HepG2 (cell line): Measurements from ENCODE around the gene TNFSF8. TPM values are rescaled to one million over a fixed set of nuclear protein-coding genes. Genes with fewer than 3 reads are reported as not detected.

Experiments
- ATAC-seq: fragments of 200-7000 bp; cut with Tn5 transposase; 3 replicates; pipeline ENCODE4 v1.9.1; 2020; ENCODE audit warnings: mild to moderate bottlenecking, moderate library complexity
- BruUV-seq: library from RNA; stranded (reverse); fragments of 400-500 nt; replicated peaks from 2 replicates; lab custom pipeline; 2021; lab: Mats Ljungman, UMichigan
- CTCF ChIA-PET: fragments of 300-600 bp; formaldehyde crosslinking; extraction: SDS; loops from one replicate; lab custom pipeline; 2021; ENCODE audit warnings: low total read pairs, inconsistent platforms, low intra/inter-chr PET ratio; lab: Yijun Ruan, JAX
- POLR2A ChIA-PET: fragments of 350-600 bp; sonication (Branson Sonifier 250); formaldehyde crosslinking; loops from one replicate; lab custom pipeline; 2020; ENCODE audit warnings: antibody characterized with exemption, inconsistent platforms; lab: Yijun Ruan, JAX
- DNase-seq: peaks from one replicate; pipeline ENCODE4 v3.0.0-alpha.2; 2015; ENCODE audit warnings: low spot score
- FAIRE-seq: peaks from 3 replicates; lab custom pipeline; 2011; peaks lifted over from hg19 to GRCh38; lab: Jason Lieb, UNC
- H2AFZ ChIP-seq: one replicate; pipeline ENCODE4 v1.6.1; 2011; ENCODE audit warnings: low read length, inconsistent platforms
- H3K27ac ChIP-seq: fragments of 300-600 bp; 3 replicates; pipeline ENCODE4 v1.8.0; 2011; ENCODE audit warnings: mixed run types, mild to moderate bottlenecking, mixed read lengths, low read length, inconsistent platforms; ENCODE audit not compliant: insufficient read depth; ENCODE audit errors: extremely low read length
- H3K27me3 ChIP-seq, 2 experiments: fragments of 200-600 bp in 1 of 2; 2 replicates in 1 of 2; 3 replicates in 1 of 2; pipeline versions ENCODE4 v1.6.0 to v1.8.0; 2011; ENCODE audit warnings: low read length in 2 of 2, mild to moderate bottlenecking in 2 of 2, moderate library complexity in 2 of 2, inconsistent platforms in 1 of 2; ENCODE audit not compliant: insufficient read depth in 2 of 2, control insufficient read depth in 1 of 2
- H3K36me3 ChIP-seq, 2 experiments: fragments of 200-600 bp in 1 of 2; replicated peaks in 1 of 2; 2 replicates in 1 of 2; 3 replicates in 1 of 2; pipeline versions ENCODE4 v1.5.1 to v1.8.0; 2011; ENCODE audit warnings: low read length in 2 of 2, inconsistent platforms in 1 of 2; ENCODE audit not compliant: insufficient read depth in 2 of 2, control insufficient read depth in 1 of 2
- H3K4me1 ChIP-seq: 2 replicates; pipeline ENCODE4 v1.5.1; 2012; ENCODE audit warnings: low read length, inconsistent platforms; ENCODE audit not compliant: insufficient read depth
- H3K4me2 ChIP-seq: 2 replicates; pipeline ENCODE4 v1.6.0; 2011; ENCODE audit warnings: low read depth, low read length, inconsistent platforms
- H3K4me3 ChIP-seq, 3 experiments: fragments of 200-600 bp in 1 of 3; sonication (generic), shearing (Covaris generic) in 1 of 3; replicated peaks in 1 of 3; 2 replicates each; pipeline ENCODE4 v1.5.1; 2011 to 2016; ENCODE audit warnings: low read length in 3 of 3, inconsistent platforms in 2 of 3, low read depth in 2 of 3, mild to moderate bottlenecking in 2 of 3, control low read depth in 1 of 3, mixed read lengths in 1 of 3; ENCODE audit not compliant: insufficient read depth in 1 of 3
- H3K79me2 ChIP-seq: one replicate; pipeline ENCODE4 v1.6.1; 2011; ENCODE audit warnings: low read length, inconsistent platforms; ENCODE audit not compliant: insufficient read depth
- H3K9ac ChIP-seq: 2 replicates; pipeline ENCODE4 v1.6.0; 2011; ENCODE audit warnings: mild to moderate bottlenecking, low read depth, low read length, inconsistent platforms; ENCODE audit not compliant: insufficient read depth
- H3K9me3 ChIP-seq: 2 replicates; pipeline ENCODE4 v1.5.1; 2012; ENCODE audit warnings: mild to moderate bottlenecking, low read length
- H4K20me1 ChIP-seq: 2 replicates; pipeline ENCODE4 v1.6.0; 2011; ENCODE audit warnings: inconsistent platforms, mild to moderate bottlenecking, low read length, moderate library complexity; ENCODE audit not compliant: insufficient read depth
- ATF2 ChIP-seq: sonication (generic); formaldehyde crosslinking; IDR thresholded peaks from 2 replicates; pipeline ENCODE4 v1.4.0; 2020; ENCODE audit warnings: missing genetic modification reagents
- CBX1 ChIP-seq: IDR thresholded peaks from one replicate; pipeline ENCODE4 v1.6.1; 2016; ENCODE audit warnings: antibody characterized with exemption, low read depth
- HNF4A ChIP-seq: sonication (generic); formaldehyde crosslinking; IDR thresholded peaks from 2 replicates; pipeline ENCODE4 v1.4.0; 2020; ENCODE audit warnings: missing genetic modification reagents
- KLF9 ChIP-seq: IDR thresholded peaks from 2 replicates; pipeline ENCODE4 v1.6.1; 2016; ENCODE audit warnings: low read depth
- SMC3 ChIP-seq: IDR thresholded peaks from 2 replicates; pipeline ENCODE4 v1.6.1; 2011; ENCODE audit warnings: low read length, improper control_type of control experiment
- ZBTB38 ChIP-seq: sonication (generic); formaldehyde crosslinking; IDR thresholded peaks from 2 replicates; pipeline ENCODE4 v1.5.1; 2020; ENCODE audit warnings: mild to moderate bottlenecking, missing genetic modification reagents
- ZFP36L1 ChIP-seq: sonication (generic); formaldehyde crosslinking; IDR thresholded peaks from 2 replicates; pipeline ENCODE4 v1.8.0; 2022; ENCODE audit warnings: mild to moderate bottlenecking, missing genetic modification reagents, moderate library complexity
- ZNF24 ChIP-seq: fragments of 450-650 bp; IDR thresholded peaks from 2 replicates; pipeline ENCODE4 v1.6.1; 2017; ENCODE audit warnings: antibody characterized with exemption, mild to moderate bottlenecking
- ZNF484 ChIP-seq: sonication (generic); formaldehyde crosslinking; IDR thresholded peaks from 2 replicates; pipeline ENCODE4 v1.5.1; 2020; ENCODE audit warnings: mild to moderate bottlenecking, low read depth, missing genetic modification reagents, borderline replicate concordance
- WGBS: methylation state at CpG from one replicate; pipeline ENCODE4 v1.1.6; 2017; ENCODE audit warnings: low lambda C conversion rate; 5-methylcytosine and 5-hydroxymethylcytosine counted together
- in situ Hi-C: cut with HindIII; loops from 2 replicates; pipeline ENCODE4 v1.10.0; 2017; ENCODE audit warnings: low pct_unique_long_range_greater_than_20kb; ENCODE audit not compliant: extremely low pct_ligation_motif_present
- intact Hi-C: fragments of 100-400 bp; cut with micrococcal nuclease; formaldehyde crosslinking; loops from one replicate; pipeline ENCODE4 v1.10.0; 2022; ENCODE audit not compliant: unreplicated experiment
- polyA plus RNA-seq, 8 experiments: library from polyadenylated mRNA; depleted of rRNA in 3 of 8; stranded (reverse) in 7 of 8; unstranded in 1 of 8; fragments of >200 nt; fragmentation: Illumina TruSeq in 4 of 8; extraction: Trizol in 4 of 8; gene quantifications; 2 replicates each; pipeline versions ENCODE4 v1.2.1 to v1.2.3, GENCODE V29; 2011 to 2016; ENCODE audit warnings: low read depth in 4 of 8, missing spikeins in 1 of 8, mixed read lengths in 1 of 8; ENCODE audit not compliant: insufficient read depth in 1 of 8
- total RNA-seq, 5 experiments: library from RNA; depleted of rRNA; stranded (reverse); fragments of >200 nt; fragmentation: Illumina TruSeq; extraction: Trizol; gene quantifications; 2 replicates each; pipeline ENCODE4 v1.2.3, GENCODE V29; 2016; ENCODE audit warnings: low read depth in 1 of 5

The TNFSF8 gene
- total and polyA plus RNA-seq, 2 of the 13 experiments (the other 11 are each of a cell fraction or from before 2014, with no cell fraction given): not detected

DNA sequence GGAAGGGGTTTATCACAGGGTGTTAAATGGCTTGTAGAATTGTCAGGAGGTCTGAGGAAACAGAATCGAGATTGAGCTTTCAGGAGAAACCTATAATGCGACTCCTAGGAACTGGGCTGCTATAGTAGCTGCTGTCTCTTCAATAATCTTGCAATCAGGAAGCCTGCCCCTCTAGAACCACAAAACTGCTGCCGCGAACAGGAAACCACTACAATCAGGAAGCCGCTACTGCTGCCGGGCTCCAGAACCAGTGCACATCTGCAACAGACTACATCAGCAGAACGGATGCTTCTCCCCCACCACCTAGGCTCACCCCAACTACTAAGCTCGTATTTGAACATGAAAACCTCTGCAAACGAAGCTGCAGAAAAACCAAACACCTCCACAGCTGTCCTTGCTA is 31.6 kb downstream of the TNFSF8 start:
- Histone ChIP-seq H3K9ac (no peak overlapping the region), H3K4me2 (no peak overlapping the region), H3K9me3 (no peaks in the 10 kb centered on the region), H3K79me2 (no peaks in the 10 kb centered on the region), H3K27ac (no peak overlapping the region), H4K20me1 (no peaks in the 10 kb centered on the region), H3K4me1 (peaks cover 24% of the 10 kb centered on the region), H3K36me3 (no peaks in the 10 kb centered on the region), H2AFZ (no peak overlapping the region), H3K4me3 (no peak overlapping the region), H3K27me3 (no peaks in the 10 kb centered on the region)
- BruUV-seq: no TSS peak
- ChIA-PET CTCF (no interaction called here), POLR2A (interaction anchor here (1.5 kb wide), 1 partner anchor 9 kb away, joined by 3 read pairs; no protein-coding TSS in a partner anchor)
- ATAC-seq (no peak), FAIRE-seq (no peak), DNase-seq (no peak)
- in situ Hi-C loops (no loop called here), intact Hi-C loops (no loop called here)
- 48% methylated on average over 5 of the region's 9 CpGs for WGBS
- TF ChIP-seq ZFP36L1 (CRISPR knock-in tag): no peak
- no peak for TF ChIP-seq HNF4A (CRISPR knock-in tag)
- TF ChIP-seq SMC3: no peak
- no peak for TF ChIP-seq ATF2 (CRISPR knock-in tag)
- no peak for TF ChIP-seq ZBTB38
- no peak for TF ChIP-seq ZNF484

DNA sequence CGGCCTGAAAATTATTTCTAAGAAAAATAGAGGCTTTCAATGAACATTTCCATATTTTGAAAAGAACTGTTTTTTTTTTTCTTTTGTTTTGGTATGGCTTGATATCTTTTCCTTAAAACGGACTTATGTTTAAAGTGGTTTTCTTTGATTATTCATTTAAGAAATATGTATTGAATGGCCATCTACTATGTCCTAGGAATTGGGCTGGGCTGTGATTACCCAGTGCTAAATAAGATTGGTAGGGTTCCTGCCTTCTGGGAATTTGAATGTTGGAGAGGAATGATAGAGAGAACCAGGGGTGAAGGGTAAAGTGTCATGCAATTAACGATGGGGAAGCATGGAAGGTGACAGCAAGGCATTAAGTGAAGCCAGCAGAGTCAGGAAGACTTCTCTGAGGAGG is 33.2 kb downstream of the TNFSF8 start:
- H4K20me1 ChIP-seq: no peaks in the 10 kb centered on the region
- in situ Hi-C loops (no loop called here), intact Hi-C loops (no loop called here)
- peaks cover 26% of the 10 kb centered on the region for H3K4me1 ChIP-seq
- no TSS peak for BruUV-seq
- FAIRE-seq (no peak), ATAC-seq (no peak), DNase-seq (no peak)
- no peak overlapping the region for H3K4me2 ChIP-seq
- TF ChIP-seq ZNF24 (no peak), CBX1 (no peak), KLF9 (CRISPR knock-in tag) (no peak)
- no peaks in the 10 kb centered on the region for H3K27me3 ChIP-seq
- no peaks in the 10 kb centered on the region for H3K36me3 ChIP-seq
- CTCF ChIA-PET: no interaction called here
- H3K9ac ChIP-seq: no peak overlapping the region
- no peak overlapping the region for H2AFZ ChIP-seq
- H3K27ac ChIP-seq: no peak overlapping the region
- H3K4me3 ChIP-seq: no peak overlapping the region
- POLR2A ChIA-PET: interaction anchor here (1.5 kb wide), 1 partner anchor 11 kb away, joined by 3 read pairs; no protein-coding TSS in a partner anchor
- 34% methylated on average over 3 of the region's 3 CpGs for WGBS
- H3K9me3 ChIP-seq: no peaks in the 10 kb centered on the region
- H3K79me2 ChIP-seq: no peaks in the 10 kb centered on the region
